Hepatocyte (in vitro differentiated cells): ENCODE data around the gene OSBPL10.

Source experiments
- EZH2 ChIP-seq: fragments of 200-600 bp; sonication (generic); IDR thresholded peaks from 2 replicates; pipeline ENCODE4 v1.6.1; 2016; ENCODE audit warnings: antibody characterized with exemption, mild to moderate bottlenecking, borderline replicate concordance
- TF ChIP-seq, protein P1 (sequence below): fragments of 200-600 bp; sonication (generic); IDR thresholded peaks from 2 replicates; pipeline ENCODE4 v1.5.1; 2016; ENCODE audit warnings: antibody characterized with exemption, mild to moderate bottlenecking; ENCODE audit not compliant: poor library complexity

DNA sequence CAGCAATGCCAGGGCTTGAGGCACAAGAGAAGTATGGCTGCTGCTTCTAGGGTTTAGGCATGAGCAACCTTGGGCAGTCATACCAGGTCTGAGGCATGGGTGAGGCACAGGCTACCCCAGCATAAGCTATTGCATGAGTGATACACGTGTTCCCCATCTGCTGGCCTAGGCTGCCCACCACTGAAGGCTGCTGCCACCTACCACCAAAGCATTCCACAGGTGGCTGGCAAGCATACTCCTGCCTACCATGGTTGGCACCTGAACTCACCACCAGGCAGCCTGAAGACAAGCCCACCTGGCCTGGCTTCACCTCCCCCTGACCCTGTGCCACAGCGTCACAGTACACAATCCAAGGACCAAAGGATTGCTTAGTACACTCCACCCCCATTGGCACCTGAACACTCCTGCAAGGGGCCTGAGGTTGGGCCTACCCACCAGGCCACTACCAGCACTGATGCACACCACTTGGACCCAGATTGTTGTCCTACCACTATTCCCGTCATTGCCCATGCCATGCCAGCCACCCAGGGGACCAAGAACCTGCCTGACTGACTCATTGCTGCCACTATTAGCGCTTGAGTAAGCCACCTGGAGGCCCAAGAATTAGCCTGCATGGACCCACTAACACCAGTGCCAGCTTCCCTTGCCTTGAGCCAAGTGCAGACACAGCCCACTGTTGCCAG lies 332.6 kb downstream of the OSBPL10 start:
- TF ChIP-seq, protein P1, sequence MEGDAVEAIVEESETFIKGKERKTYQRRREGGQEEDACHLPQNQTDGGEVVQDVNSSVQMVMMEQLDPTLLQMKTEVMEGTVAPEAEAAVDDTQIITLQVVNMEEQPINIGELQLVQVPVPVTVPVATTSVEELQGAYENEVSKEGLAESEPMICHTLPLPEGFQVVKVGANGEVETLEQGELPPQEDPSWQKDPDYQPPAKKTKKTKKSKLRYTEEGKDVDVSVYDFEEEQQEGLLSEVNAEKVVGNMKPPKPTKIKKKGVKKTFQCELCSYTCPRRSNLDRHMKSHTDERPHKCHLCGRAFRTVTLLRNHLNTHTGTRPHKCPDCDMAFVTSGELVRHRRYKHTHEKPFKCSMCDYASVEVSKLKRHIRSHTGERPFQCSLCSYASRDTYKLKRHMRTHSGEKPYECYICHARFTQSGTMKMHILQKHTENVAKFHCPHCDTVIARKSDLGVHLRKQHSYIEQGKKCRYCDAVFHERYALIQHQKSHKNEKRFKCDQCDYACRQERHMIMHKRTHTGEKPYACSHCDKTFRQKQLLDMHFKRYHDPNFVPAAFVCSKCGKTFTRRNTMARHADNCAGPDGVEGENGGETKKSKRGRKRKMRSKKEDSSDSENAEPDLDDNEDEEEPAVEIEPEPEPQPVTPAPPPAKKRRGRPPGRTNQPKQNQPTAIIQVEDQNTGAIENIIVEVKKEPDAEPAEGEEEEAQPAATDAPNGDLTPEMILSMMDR: no peak
- TF ChIP-seq EZH2: no peak
